ENCODE data around the gene TMEM72.

Gene TMEM72

DNA sequence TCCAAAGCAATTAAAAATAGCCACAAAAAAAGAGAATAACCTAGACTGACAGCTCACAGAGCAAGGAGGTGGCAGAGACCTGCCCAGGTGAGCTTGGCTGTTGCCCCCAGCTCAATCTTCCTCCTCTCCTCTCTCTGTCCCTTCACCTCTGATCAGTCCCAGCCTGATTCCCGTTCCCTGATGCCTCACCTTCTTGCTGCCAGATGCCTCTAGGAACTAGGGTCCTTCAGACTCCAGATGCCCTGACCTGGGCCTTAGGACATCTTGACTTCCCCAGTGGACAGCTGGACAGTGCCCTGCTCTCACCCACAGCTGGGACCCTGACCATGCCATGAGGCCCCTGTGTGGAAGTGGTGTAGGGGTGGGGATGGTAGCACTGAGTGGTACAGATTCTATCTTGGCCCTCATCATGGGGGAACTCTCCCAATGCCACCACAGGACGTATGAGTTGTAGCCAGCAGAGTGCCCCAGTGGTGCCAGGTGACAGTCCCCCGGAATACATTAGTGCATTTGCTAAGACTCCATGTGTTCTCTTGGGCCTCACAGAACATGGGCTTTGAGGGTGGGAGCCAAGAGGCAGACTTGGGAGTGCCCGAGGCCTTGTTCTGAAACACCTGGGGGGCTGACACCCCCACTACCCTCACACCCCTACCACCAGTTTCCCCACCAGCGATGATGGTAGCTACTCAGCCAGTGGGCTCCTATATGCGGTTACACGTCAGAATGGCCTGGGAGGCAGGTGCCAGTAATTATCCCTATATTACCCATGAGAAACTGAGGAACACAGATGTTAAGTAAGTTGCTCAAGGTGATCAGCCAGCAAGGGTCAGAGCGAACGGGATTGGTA, 65.4 kb downstream of the TMEM72 start:
- Histone ChIP-seq H3K36me3 (ENCODE audit: control insufficient read depth in 2 of 2, insufficient read depth in 2 of 2, low read length in 2 of 2) (peaks cover 7 to 8% of the 10 kb centered on the region in 2 donors), H3K27me3 (ENCODE audit: control insufficient read depth in 1 of 2, insufficient read depth in 2 of 2, low read length in 2 of 2) (no peaks in the 10 kb centered on the region), H3K4me1 (ENCODE audit: control insufficient read depth, insufficient read depth, low read length) (peaks cover 79% of the 10 kb centered on the region), H3K9me3 (ENCODE audit: control insufficient read depth in 2 of 2, low read length in 2 of 2) (no peaks in the 10 kb centered on the region), H3K27ac (ENCODE audit: low read length) (peak overlapping the region; percentile 85), H3K4me3 (ENCODE audit: low read length in 2 of 2) (peak overlapping the region; percentile 17 to 86), H3K9ac (ENCODE audit: low read length in 2 of 2) (peak overlapping the region; percentile 23 to 42)

- Histone ChIP-seq H3K9ac (ENCODE audit: low read length in 2 of 2) (peak overlapping the region; percentile 70 to 78), H3K4me3 (ENCODE audit: low read length in 2 of 2) (peak overlapping the region; percentile 67 to 86), H3K9me3 (ENCODE audit: control insufficient read depth in 2 of 2, low read length in 2 of 2) (no peaks in the 10 kb centered on the region), H3K27ac (ENCODE audit: low read length) (peak overlapping the region; percentile 85), H3K27me3 (ENCODE audit: control insufficient read depth in 1 of 2, insufficient read depth in 2 of 2, low read length in 2 of 2) (no peaks in the 10 kb centered on the region), H3K36me3 (ENCODE audit: control insufficient read depth in 2 of 2, insufficient read depth in 2 of 2, low read length in 2 of 2) (peaks cover 4 to 5% of the 10 kb centered on the region in 2 donors), H3K4me1 (ENCODE audit: control insufficient read depth, insufficient read depth, low read length) (peaks cover 88% of the 10 kb centered on the region)
These were observed 66.4 kb downstream of the TMEM72 start for GRCh38 chr10:44977287-44978212.

GRCh38 chr10:44978213-44978569, 67.1 kb downstream of the TMEM72 start:
- peak overlapping the region; percentile 70 to 78 for H3K9ac ChIP-seq (ENCODE audit: low read length in 2 of 2)
- peaks cover 4 to 5% of the 10 kb centered on the region in 2 donors for H3K36me3 ChIP-seq (ENCODE audit: control insufficient read depth in 2 of 2, insufficient read depth in 2 of 2, low read length in 2 of 2)
- no peaks in the 10 kb centered on the region for H3K27me3 ChIP-seq (ENCODE audit: control insufficient read depth in 1 of 2, insufficient read depth in 2 of 2, low read length in 2 of 2)
- H3K4me1 ChIP-seq (ENCODE audit: control insufficient read depth, insufficient read depth, low read length) = peaks cover 87% of the 10 kb centered on the region
- peak overlapping the region; percentile 67 to 86 for H3K4me3 ChIP-seq (ENCODE audit: low read length in 2 of 2)
- H3K9me3 ChIP-seq (ENCODE audit: control insufficient read depth in 2 of 2, low read length in 2 of 2) = no peaks in the 10 kb centered on the region
- peak overlapping the region; percentile 85 for H3K27ac ChIP-seq (ENCODE audit: low read length)

DNA sequence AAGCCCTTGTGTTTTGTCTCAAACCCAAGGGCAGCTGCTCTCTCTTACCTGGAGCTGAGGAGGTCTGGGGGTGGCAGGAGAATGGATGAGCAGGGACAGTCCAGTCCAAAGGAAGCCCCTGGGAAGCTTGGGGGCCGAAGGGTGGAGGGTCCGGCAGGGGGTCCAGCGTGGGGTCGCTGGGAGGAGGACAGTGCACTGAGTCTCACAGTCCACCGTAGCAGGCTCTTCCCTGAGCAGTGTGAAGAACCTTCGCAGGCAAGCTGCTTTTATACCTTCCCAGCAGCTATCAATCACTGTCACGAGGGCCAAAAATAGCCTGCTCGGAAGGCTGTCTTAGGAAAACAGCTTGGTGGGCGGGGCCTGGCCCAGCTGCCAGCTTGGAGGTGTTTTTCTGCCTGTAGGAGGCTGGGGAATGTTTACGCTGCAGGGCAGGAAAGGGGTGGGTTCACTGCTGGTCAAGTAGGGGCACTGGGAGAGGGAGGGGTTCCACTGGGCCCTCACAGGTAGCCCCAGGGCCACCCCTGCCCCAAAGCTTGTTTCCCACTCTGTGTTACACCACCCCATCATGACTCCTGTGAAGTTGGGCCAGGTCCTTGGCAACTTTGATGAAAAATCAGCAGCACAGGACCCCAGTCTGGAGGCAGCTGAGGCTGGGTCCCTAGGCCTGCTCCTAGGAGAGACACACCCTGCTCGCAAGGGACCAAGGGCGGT, 67.6 kb downstream of the TMEM72 start, which contains the start of gene DEPP1:
TSS of gene DEPP1 (minus strand) at position 240 of the 711 bp plus-strand sequence. CDS start 779 bp downstream, outside the sequence.
- Histone ChIP-seq H3K4me3 (ENCODE audit: low read length in 2 of 2) (peak within 1 kb of the TSS; percentile 67 to 86), H3K27me3 (ENCODE audit: control insufficient read depth in 1 of 2, insufficient read depth in 2 of 2, low read length in 2 of 2) (no peaks in the 10 kb centered on the region), H3K4me1 (ENCODE audit: control insufficient read depth, insufficient read depth, low read length) (peaks cover 85% of the 10 kb centered on the region), H3K9ac (ENCODE audit: low read length in 2 of 2) (peak within 1 kb of the TSS; percentile 70 to 78), H3K27ac (ENCODE audit: low read length) (peak within 1 kb of the TSS; percentile 85), H3K36me3 (ENCODE audit: control insufficient read depth in 2 of 2, insufficient read depth in 2 of 2, low read length in 2 of 2) (peaks cover 4 to 5% of the 10 kb centered on the region in 2 donors), H3K9me3 (ENCODE audit: control insufficient read depth in 2 of 2, low read length in 2 of 2) (no peaks in the 10 kb centered on the region)

DNA sequence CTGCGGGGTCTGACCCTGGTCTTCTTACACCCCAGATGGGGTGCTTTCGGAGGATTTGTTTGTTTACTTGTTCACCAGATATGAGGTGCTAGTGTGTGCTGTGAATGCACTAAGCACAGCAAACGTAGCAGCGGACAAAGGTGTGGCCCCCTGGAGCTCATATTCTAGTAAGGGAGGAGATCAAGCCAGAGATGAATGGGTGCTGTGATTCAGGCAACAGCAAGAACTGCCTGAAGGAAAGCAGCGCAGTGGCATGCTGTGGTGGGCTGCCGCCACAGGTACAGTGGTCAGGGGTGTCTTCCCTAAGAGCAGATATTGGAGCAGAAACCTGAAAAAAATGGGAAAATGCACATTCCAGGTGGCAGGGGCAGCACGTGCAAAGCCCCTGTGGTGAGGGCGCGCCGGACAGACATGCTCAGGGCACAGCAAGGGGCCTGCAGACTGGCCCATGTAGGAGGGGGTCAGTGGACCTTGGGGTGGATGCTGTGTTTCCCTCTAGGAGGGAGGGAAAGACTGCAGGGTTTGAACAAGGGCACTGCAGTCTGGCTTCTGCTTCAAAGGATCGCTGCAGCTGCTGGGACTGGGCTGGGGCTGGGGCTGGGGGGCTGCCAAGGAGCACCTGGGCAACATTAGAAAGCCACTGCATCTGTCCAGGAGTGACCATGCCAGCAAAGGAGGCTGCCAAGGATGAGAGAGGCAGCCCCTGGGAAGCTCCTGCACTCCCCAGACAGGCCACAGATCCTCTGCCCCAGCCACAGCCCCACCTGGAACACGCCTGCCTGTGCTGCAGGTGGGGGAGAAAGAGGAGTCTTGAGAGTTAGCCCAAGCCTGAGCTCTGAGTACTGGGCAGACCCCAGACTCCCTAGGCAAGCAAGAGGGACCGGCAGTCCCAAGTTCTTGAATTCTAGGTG, 68.4 kb downstream of the TMEM72 start:
- H3K9ac ChIP-seq (ENCODE audit: low read length in 2 of 2) = peak overlapping the region in 1 of 2 donors; percentile 70
- no peaks in the 10 kb centered on the region for H3K27me3 ChIP-seq (ENCODE audit: control insufficient read depth in 1 of 2, insufficient read depth in 2 of 2, low read length in 2 of 2)
- no peaks in the 10 kb centered on the region for H3K9me3 ChIP-seq (ENCODE audit: control insufficient read depth in 2 of 2, low read length in 2 of 2)
- peak overlapping the region; percentile 85 for H3K27ac ChIP-seq (ENCODE audit: low read length)
- H3K36me3 ChIP-seq (ENCODE audit: control insufficient read depth in 2 of 2, insufficient read depth in 2 of 2, low read length in 2 of 2) = peaks cover 5 to 9% of the 10 kb centered on the region in 2 donors
- peaks cover 83% of the 10 kb centered on the region for H3K4me1 ChIP-seq (ENCODE audit: control insufficient read depth, insufficient read depth, low read length)
- H3K4me3 ChIP-seq (ENCODE audit: low read length in 2 of 2) = peak overlapping the region; percentile 67 to 86

DNA sequence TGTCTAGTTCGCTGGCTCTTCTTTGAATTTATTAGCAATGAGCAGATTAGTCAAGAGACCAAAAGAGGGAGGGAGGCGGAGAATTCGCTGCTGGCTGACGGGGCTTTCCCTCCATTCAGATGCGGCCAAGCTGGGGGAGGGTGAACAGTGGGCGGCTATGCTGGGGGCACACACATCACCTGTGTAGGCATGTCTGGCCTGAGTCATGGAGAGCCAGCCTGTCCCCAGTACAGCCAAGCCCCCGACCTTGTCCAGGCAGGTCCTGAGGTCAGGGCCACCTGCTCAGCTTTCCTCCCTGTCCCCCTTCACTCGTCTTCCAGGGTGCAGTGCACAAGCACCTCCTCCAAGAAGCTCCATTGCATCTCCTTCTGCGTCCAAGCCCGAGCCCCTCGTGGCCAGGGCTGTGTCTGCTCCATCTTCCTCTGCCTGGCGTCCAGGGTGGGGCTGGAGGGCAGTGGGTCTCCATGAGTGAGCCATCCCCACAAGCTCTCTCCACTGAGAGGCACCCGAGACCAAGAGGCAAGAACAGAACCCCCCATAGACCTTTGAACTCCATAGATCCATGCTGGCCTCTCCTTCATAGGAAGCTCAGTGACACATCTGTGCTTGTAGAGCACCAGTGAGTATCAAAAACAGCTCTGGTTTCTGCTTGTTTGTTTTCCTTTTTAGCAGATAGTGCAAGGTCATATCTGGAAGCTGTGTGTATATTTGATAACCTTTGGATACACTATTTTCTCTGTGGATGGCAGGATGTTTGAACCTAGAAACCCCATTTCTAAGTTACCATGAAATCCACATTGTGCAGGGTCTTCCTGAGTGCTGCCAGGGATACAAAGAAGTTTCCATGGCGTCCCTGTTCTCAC, 69.4 kb downstream of the TMEM72 start:
- Histone ChIP-seq H3K4me3 (ENCODE audit: low read length in 2 of 2) (peak overlapping the region; percentile 22 to 44), H3K27ac (ENCODE audit: low read length) (peak overlapping the region; percentile 85), H3K4me1 (ENCODE audit: control insufficient read depth, insufficient read depth, low read length) (peaks cover 88% of the 10 kb centered on the region)

GRCh38 chr10:44981172-44982113, 70.3 kb downstream of the TMEM72 start:
- H3K4me1 ChIP-seq (ENCODE audit: control insufficient read depth, insufficient read depth, low read length) = peaks cover 85% of the 10 kb centered on the region
- peak overlapping the region; percentile 85 for H3K27ac ChIP-seq (ENCODE audit: low read length)
- H3K27me3 ChIP-seq (ENCODE audit: control insufficient read depth in 1 of 2, insufficient read depth in 2 of 2, low read length in 2 of 2) = no peaks in the 10 kb centered on the region
- peaks cover 13 to 20% of the 10 kb centered on the region in 2 donors for H3K36me3 ChIP-seq (ENCODE audit: control insufficient read depth in 2 of 2, insufficient read depth in 2 of 2, low read length in 2 of 2)
- no peaks in the 10 kb centered on the region for H3K9me3 ChIP-seq (ENCODE audit: control insufficient read depth in 2 of 2, low read length in 2 of 2)
- H3K4me3 ChIP-seq (ENCODE audit: low read length in 2 of 2) = peak overlapping the region; percentile 10 to 49
- H3K9ac ChIP-seq (ENCODE audit: low read length in 2 of 2) = peak overlapping the region; percentile 36 to 61

More for the DNA sequence above, 69.4 kb downstream of the TMEM72 start:
- Histone ChIP-seq H3K9me3 (ENCODE audit: control insufficient read depth in 2 of 2, low read length in 2 of 2) (no peaks in the 10 kb centered on the region), H3K9ac (ENCODE audit: low read length in 2 of 2) (peak overlapping the region in 1 of 2 donors; percentile 8), H3K36me3 (ENCODE audit: control insufficient read depth in 2 of 2, insufficient read depth in 2 of 2, low read length in 2 of 2) (peaks cover 9 to 16% of the 10 kb centered on the region in 2 donors), H3K27me3 (ENCODE audit: control insufficient read depth in 1 of 2, insufficient read depth in 2 of 2, low read length in 2 of 2) (no peaks in the 10 kb centered on the region)

- peak overlapping the region in 1 of 2 donors; percentile 61 for H3K9ac ChIP-seq (ENCODE audit: low read length in 2 of 2)
- no peaks in the 10 kb centered on the region for H3K27me3 ChIP-seq (ENCODE audit: control insufficient read depth in 1 of 2, insufficient read depth in 2 of 2, low read length in 2 of 2)
- no peak overlapping the region for H3K4me3 ChIP-seq (ENCODE audit: low read length in 2 of 2)
- peaks cover 78% of the 10 kb centered on the region for H3K4me1 ChIP-seq (ENCODE audit: control insufficient read depth, insufficient read depth, low read length)
- no peaks in the 10 kb centered on the region for H3K9me3 ChIP-seq (ENCODE audit: control insufficient read depth in 2 of 2, low read length in 2 of 2)
- H3K36me3 ChIP-seq (ENCODE audit: control insufficient read depth in 2 of 2, insufficient read depth in 2 of 2, low read length in 2 of 2) = peaks cover 8 to 17% of the 10 kb centered on the region in 2 donors
- H3K27ac ChIP-seq (ENCODE audit: low read length) = peak overlapping the region; percentile 85
These were observed 71.0 kb downstream of the TMEM72 start for GRCh38 chr10:44982114-44982460.

Measured in stomach smooth muscle (tissue), 2 donors.